GM21515 (cell line): ENCODE measurements around the gene HYPK.
A peak's percentile ranks its signal among the peaks of the same experiment; 100 is the strongest.

Source experiments
- ATAC-seq: cut with Tn5 transposase; IDR thresholded peaks from one replicate; pipeline ENCODE4 v1.9.1; 2021; ENCODE audit not compliant: unreplicated experiment

The HYPK gene, protein sequence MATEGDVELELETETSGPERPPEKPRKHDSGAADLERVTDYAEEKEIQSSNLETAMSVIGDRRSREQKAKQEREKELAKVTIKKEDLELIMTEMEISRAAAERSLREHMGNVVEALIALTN

DNA sequence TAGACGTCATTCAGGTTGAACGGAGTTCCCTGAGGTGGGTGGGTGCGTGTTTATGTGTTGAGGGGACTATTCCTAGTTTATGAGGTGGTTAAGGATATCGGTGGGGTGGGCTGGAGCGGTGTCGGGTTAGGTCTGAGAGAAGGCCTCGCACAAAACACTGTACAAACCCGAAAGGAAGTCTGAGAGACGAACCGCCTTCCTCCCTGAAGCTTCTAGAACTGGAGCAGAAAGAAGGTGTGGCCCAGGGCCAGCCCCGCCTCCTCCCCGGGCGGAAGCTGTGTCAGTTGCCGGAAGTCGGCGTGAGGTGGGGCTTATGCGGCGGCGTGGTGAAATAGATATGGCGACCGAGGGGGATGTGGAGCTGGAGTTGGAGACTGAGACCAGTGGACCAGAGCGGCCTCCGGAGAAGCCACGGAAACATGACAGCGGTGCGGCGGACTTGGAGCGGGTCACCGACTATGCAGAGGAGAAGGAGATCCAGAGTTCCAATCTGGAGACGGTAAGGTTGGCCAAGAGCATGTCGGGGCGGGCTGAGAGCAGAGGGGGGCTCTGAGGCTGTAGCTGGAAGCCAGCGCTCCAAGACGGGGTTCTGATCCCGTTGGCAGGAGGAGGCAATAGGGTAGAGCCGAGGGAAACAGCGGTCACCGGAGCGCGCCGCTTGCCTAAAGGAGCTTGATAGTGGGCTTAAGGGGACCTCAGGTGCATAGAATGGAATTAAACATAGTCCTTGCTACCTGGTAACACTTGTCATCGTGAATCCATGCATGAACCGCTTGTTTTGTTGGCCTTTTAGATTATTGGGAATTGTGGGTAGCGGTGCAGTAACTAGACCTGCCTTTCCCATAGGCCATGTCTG, at the start of gene HYPK:
TSS of gene HYPK (plus strand) at position 314 of the 856 bp plus-strand sequence. CDS start at position 338, 24 bp downstream.
- ATAC-seq: peak; percentile 84

DNA sequence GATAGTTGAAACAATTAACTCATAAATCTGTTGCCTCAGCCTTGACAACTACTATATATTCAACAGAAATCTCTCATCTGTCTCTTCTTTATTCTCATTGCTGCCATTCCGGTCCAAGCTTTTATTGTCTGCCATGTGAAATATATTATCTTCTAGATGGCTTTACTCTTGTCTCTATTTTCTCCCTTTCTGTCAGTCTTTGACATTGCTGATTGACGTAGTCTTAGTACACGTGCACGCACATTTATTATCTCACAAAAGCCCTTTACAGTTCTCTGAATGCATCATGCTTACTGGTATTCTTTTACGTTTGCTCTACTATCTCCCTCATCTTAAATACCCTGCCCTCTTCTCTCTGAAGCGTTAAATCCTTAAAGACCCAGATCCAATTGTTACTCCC, 48.5 kb upstream of the HYPK start:
- ATAC-seq: no peak

- no peak for ATAC-seq
Observed at GRCh38 chr15:43762824-43763223, 37.6 kb upstream of the HYPK start.

DNA sequence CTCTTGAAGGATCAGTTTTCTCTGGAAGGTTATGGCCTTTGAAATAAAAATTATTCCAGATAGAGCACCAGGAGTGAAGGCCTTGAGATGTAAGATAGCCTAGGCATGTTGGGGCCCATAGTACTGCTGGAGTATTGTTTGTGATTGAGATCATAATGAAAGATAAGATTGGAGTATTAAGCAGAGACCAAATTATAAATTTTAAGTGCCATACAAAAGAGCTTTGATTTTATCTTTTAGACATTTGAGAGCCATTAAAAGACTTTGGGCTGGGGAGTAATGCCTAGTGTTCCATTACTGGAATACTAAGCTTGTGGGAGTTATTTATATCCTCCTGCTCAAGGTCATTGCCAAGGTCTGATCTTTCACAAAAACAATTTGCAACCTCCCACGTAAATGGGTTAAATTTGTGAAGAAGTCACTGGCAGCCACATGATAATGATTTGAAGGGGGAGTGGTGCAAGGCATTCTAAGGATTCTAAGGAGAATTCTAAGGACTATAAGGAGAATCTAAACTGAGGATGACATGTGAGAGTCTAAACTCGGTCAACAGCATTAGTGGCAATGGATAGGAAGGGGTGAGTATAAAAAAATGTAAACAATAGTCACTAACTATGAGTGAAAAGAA, 36.5 kb upstream of the HYPK start:
- ATAC-seq: no peak

DNA sequence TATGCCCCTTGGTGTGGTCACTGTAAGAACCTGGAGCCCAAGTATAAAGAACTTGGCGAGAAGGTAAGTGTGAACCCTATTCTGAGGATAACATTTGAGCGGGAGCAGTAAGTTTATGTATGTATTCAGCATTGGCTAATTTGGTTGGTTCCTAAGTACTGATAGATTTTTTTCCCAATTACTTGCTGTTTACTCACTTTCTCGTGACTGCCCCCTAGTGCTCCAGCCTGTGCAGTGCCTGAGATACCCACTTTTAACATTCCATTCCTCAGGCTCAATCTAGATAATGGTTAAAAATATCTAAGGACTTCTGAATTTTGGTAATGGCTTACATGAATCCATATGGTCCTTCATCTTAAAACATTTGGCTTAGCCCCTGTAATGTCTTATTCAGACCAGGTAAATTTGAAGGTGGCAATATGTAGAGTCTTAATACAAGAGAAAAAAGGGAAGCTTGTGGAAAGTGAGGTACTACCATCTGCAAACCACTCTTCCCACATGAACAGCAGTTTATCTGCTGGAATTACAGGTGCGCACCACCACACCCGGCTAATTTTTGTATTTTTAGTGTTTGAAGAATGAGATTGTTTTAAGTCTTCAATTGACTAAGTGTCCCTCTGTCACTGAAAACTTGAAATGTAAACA, 30.7 kb upstream of the HYPK start:
- no peak for ATAC-seq

- ATAC-seq: no peak
Observed at GRCh38 chr15:43771816-43772215, 28.6 kb upstream of the HYPK start.

GRCh38 chr15:43772624-43773023, 27.8 kb upstream of the HYPK start:
- no peak for ATAC-seq

DNA sequence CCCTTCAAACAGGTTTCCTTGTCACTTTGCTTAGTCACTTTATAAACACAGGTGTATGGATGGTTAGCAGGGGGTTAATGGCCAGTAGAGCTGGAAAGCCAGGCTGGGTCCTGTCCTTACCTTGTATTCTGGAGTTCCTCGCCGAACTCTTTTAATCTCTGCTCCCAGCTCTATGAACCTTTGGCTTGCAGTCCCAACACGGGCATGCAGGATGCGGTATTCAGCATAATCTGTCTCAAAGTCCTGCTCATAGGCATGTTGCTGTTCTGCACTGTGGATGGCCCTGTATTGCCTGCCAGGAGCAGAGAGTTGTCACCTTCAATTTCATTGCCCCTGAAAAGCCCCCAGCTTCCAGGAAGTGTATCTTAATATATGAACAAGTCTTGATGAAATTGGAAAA, 26.3 kb upstream of the HYPK start:
- ATAC-seq: no peak

- no peak for ATAC-seq
Observed at GRCh38 chr15:43775411-43775965, 24.9 kb upstream of the HYPK start.

DNA sequence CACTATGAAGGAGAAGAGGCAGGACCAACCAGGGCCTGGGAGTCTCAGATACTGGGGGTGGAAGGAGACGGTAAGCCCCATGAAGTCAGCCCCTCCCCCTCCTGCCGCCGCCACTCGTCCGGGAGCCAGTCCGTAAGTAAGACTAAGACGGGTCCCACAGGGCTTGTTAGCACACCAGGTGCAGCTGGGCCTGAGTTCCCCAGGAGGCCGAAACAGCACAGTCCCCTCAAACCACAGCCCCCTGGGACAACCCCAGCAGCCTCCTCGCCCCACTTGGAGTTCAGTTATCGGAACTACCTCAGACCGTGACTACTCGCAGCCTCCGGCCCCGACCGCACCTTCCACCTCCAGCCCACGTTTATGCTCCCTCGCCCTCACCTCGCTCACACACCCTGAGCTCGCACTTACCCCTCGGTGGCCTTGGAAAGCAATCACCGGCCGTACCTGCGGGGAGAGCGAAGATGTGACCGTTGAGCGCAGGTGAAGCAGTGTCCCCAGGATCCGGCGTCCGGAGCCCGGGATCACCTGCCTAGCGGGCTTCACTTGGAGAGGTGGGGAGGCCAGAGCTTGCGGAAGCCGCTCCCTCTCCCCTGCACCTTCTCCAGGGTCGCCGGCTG, 24.2 kb upstream of the HYPK start:
- peak; percentile 61 for ATAC-seq

DNA sequence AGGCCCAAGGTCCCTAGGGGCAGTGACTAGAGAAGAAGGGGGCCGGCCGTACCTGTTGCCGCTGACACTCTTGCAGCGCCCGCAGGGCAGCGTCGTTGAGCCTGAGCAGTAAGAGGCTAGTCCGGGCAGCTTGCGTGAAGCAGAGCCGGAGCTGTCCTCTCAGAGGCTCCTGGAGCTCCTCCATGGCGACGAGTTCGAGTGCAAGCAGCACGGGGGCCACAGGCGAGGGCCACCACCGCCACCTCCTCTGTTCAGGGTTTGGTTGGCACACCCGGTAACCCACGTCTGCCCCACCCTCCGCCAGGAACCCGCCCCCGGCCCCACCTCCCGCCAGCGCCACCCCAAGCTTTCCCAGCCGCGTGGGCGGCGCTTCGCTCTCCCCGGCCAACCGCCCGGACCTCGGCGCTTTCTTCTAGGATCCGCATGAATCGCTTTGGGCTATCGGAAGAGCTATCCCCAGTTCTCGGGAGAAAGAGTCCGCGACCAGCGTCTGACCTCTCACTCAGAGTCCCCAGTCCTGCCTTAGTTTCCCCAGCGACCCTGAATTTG, 23.6 kb upstream of the HYPK start, which contains the start of gene ELL3:
TSS of gene ELL3 (minus strand) at position 249 of the 549 bp plus-strand sequence. CDS start at position 184, 65 bp downstream.
- ATAC-seq: peak; percentile 31

- ATAC-seq: peak; percentile 35
Observed at GRCh38 chr15:43777267-43777914, 23.0 kb upstream of the HYPK start.

DNA sequence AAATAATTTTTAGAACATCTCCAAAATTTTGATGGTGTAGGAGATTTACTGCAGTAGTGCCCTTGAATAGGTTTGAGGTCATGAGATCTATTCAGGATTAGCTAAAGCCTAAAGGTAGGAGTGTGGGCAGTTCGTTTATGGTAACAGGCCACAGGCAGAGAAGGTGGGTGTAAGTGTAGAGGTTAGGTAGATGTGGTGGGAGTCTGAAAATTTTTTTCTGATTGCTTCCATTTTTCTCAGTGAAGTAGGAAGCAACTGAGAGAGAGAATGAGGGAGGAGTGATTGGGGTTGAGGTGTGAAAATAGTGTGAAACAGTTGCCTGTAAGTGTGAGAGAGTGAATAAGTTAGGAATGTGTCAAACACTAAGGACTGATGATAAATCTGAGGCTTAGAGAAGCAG, 21.4 kb upstream of the HYPK start:
- ATAC-seq: no peak

GRCh38 chr15:43789409-43789808, 11.0 kb upstream of the HYPK start:
- no peak for ATAC-seq

- ATAC-seq: peak; percentile 79
Observed at GRCh38 chr15:43791993-43792760, 8.2 kb upstream of the HYPK start, which contains the start of gene SERF2. Gene SERF2 (plus strand): TSS chr15:43792320. CDS start chr15:43792377, 57 bp downstream.

GRCh38 chr15:43792761-43793476, 7.5 kb upstream of the HYPK start:
- no peak for ATAC-seq

GRCh38 chr15:43793647-43794046, 6.8 kb upstream of the HYPK start:
- ATAC-seq: no peak

GRCh38 chr15:43794269-43795037, 5.9 kb upstream of the HYPK start:
- ATAC-seq: no peak
